ENCODE data around the gene CES4A. TPM values are rescaled to one million over a fixed set of nuclear protein-coding genes. Genes with fewer than 3 reads are reported as not detected.
A peak's percentile ranks its signal among the peaks of the same experiment; 100 is the strongest.

The CES4A gene
- total RNA-seq, 2 experiments from 2014 or later: 14.9 to 16.0 TPM

- H3K27me3 ChIP-seq (ENCODE audit: control insufficient read depth in 1 of 2, insufficient read depth in 2 of 2, low read length in 2 of 2): no peaks in the 10 kb centered on the region
- H3K4me1 ChIP-seq (ENCODE audit: insufficient read depth, low read length): peaks cover 12% of the 10 kb centered on the region
- no peak for ATAC-seq (ENCODE audit: poor library complexity)
- no peak for DNase-seq
- no peak overlapping the region for H3K27ac ChIP-seq (ENCODE audit: low read depth in 1 of 2, low read length in 2 of 2)
- intact Hi-C loops (cut with DNase I, micrococcal nuclease): loop anchor here (5.0 to 10.0 kb wide), 4 partner anchors 422 to 492 kb away; partner anchors contain the start of gene ZDHHC1 (in 2 of the 2)
- H3K36me3 ChIP-seq (ENCODE audit: insufficient read depth, low read length): no peaks in the 10 kb centered on the region
- H3K4me3 ChIP-seq (ENCODE audit: low read length): peak overlapping the region; percentile 16
- H3K27ac Mint-ChIP-seq: no peak overlapping the region
- no peaks in the 10 kb centered on the region for H3K9me3 Mint-ChIP-seq
- CTCF ChIA-PET: interaction anchor here (0.8 to 2.7 kb wide), 4 partner anchors 42 to 209 kb away, joined by 3 to 13 read pairs (median 3); no protein-coding TSS in a partner anchor
- no peak for TF ChIP-seq CTCF (IDR thresholded peaks at IDR 0.05)
- peak overlapping the region; percentile 85 for H3K4me3 Mint-ChIP-seq
- no peaks in the 10 kb centered on the region for H3K36me3 Mint-ChIP-seq (ENCODE audit: low read depth)
- peaks cover 5% of the 10 kb centered on the region for H3K4me1 Mint-ChIP-seq (ENCODE audit: low read depth)
- peaks cover 3% of the 10 kb centered on the region for H3K27me3 Mint-ChIP-seq
- POLR2A ChIA-PET: interaction anchor here (0.7 kb wide), 1 partner anchor 225 kb away, joined by 3 read pairs; no protein-coding TSS in a partner anchor
- no peaks in the 10 kb centered on the region for H3K9me3 ChIP-seq (ENCODE audit: control insufficient read depth in 1 of 2, insufficient read depth in 1 of 2, low read length in 2 of 2)
Measured at GRCh38 chr16:66975302-66975893, 13.0 kb upstream of the CES4A start.

GRCh38 chr16:66976746-66977145 lies 11.6 kb upstream of the CES4A start:
- intact Hi-C loops (cut with DNase I, micrococcal nuclease): loop anchor here (1.0 to 10.0 kb wide), 7 partner anchors 125 to 491 kb away; partner anchors contain the start of gene ZDHHC1 (in 2 of the 2)
- Histone ChIP-seq H3K4me1 (ENCODE audit: insufficient read depth, low read length) (peaks cover 16% of the 10 kb centered on the region), H3K9me3 (ENCODE audit: control insufficient read depth in 1 of 2, insufficient read depth in 1 of 2, low read length in 2 of 2) (no peaks in the 10 kb centered on the region), H3K27ac (ENCODE audit: low read depth in 1 of 2, low read length in 2 of 2) (no peak overlapping the region), H3K4me3 (ENCODE audit: low read length) (no peak overlapping the region), H3K27me3 (ENCODE audit: control insufficient read depth in 1 of 2, insufficient read depth in 2 of 2, low read length in 2 of 2) (no peaks in the 10 kb centered on the region), H3K36me3 (ENCODE audit: insufficient read depth, low read length) (no peaks in the 10 kb centered on the region)
- ATAC-seq (ENCODE audit: poor library complexity) (no peak), DNase-seq (no peak)
- Mint-ChIP-seq H3K27me3 (peaks cover 3% of the 10 kb centered on the region), H3K4me1 (ENCODE audit: low read depth) (peaks cover 5% of the 10 kb centered on the region), H3K4me3 (no peak overlapping the region), H3K36me3 (ENCODE audit: low read depth) (no peaks in the 10 kb centered on the region), H3K9me3 (no peaks in the 10 kb centered on the region), H3K27ac (no peak overlapping the region)
- TF ChIP-seq CTCF (IDR thresholded peaks at IDR 0.05): no peak
- POLR2A ChIA-PET: no interaction called here
- CTCF ChIA-PET: interaction anchor here (2.7 kb wide), 1 partner anchor 179 kb away, joined by 13 read pairs; no protein-coding TSS in a partner anchor

GRCh38 chr16:66977341-66978113 lies 10.9 kb upstream of the CES4A start:
- peaks cover 23% of the 10 kb centered on the region for H3K4me1 ChIP-seq (ENCODE audit: insufficient read depth, low read length)
- H3K36me3 Mint-ChIP-seq (ENCODE audit: low read depth): no peaks in the 10 kb centered on the region
- intact Hi-C loops (cut with DNase I, micrococcal nuclease): loop anchor here (1.0 to 10.0 kb wide), 7 partner anchors 124 to 490 kb away; partner anchors contain the start of gene ZDHHC1 (in 2 of the 2)
- no peaks in the 10 kb centered on the region for H3K9me3 Mint-ChIP-seq
- peaks cover 5% of the 10 kb centered on the region for H3K4me1 Mint-ChIP-seq (ENCODE audit: low read depth)
- H3K27me3 Mint-ChIP-seq: peaks cover 3% of the 10 kb centered on the region
- CTCF ChIA-PET: interaction anchor here (1.1 to 1.6 kb wide), 2 partner anchors 122 to 185 kb away, joined by 3 read pairs; no protein-coding TSS in a partner anchor
- H3K27me3 ChIP-seq (ENCODE audit: control insufficient read depth in 1 of 2, insufficient read depth in 2 of 2, low read length in 2 of 2): no peaks in the 10 kb centered on the region
- POLR2A ChIA-PET: no interaction called here
- H3K27ac ChIP-seq (ENCODE audit: low read depth in 1 of 2, low read length in 2 of 2): no peak overlapping the region
- peak; percentile 79 to 95 (median 87) for DNase-seq
- peak; percentile 99 for ATAC-seq (ENCODE audit: poor library complexity)
- H3K9me3 ChIP-seq (ENCODE audit: control insufficient read depth in 1 of 2, insufficient read depth in 1 of 2, low read length in 2 of 2): no peaks in the 10 kb centered on the region
- H3K4me3 ChIP-seq (ENCODE audit: low read length): no peak overlapping the region
- H3K4me3 Mint-ChIP-seq: no peak overlapping the region
- H3K36me3 ChIP-seq (ENCODE audit: insufficient read depth, low read length): no peaks in the 10 kb centered on the region
- no peak overlapping the region for H3K27ac Mint-ChIP-seq
- TF ChIP-seq CTCF (IDR thresholded peaks at IDR 0.05): peak; percentile 91
